DND-41 (cell line): ENCODE measurements around the gene EPHB1.

Source experiments
- CTCF ChIP-seq: IDR thresholded peaks from 2 replicates; pipeline ENCODE4 v1.5.1; 2012; ENCODE audit warnings: borderline replicate concordance, low read length, moderate library complexity, mild to moderate bottlenecking; ENCODE audit not compliant: poor library complexity, severe bottlenecking; ENCODE audit errors: extremely low read depth
- EZH2 ChIP-seq: IDR thresholded peaks from 3 replicates; pipeline ENCODE4 v1.6.1; 2012; ENCODE audit warnings: borderline replicate concordance, low read depth, mild to moderate bottlenecking, moderate library complexity, low read length, inconsistent platforms; ENCODE audit not compliant: severe bottlenecking

GRCh38 chr3:135237371-135238143, 442.5 kb downstream of the EPHB1 start:
- TF ChIP-seq CTCF = no peak
- TF ChIP-seq EZH2 = no peak
